Heart left ventricle (tissue), 13 donors: ENCODE results near the gene ACO1.

Experiments used
- POLR2A ChIP-seq, 2 donors: fragments of 450-650 bp; IDR thresholded peaks; one replicate each; pipeline ENCODE4 v1.6.1; 2017; ENCODE audit warnings: antibody characterized with exemption in 2 of 2, mild to moderate bottlenecking in 2 of 2, moderate library complexity in 2 of 2
- TF ChIP-seq, protein P1 (sequence below), 12 donors: fragments of 200-600 bp; sonication (generic) in 4 of 12; IDR thresholded peaks; one replicate each; pipeline versions ENCODE4 v1.5.0 to v1.8.0; 2018 to 2022; ENCODE audit warnings: antibody characterized with exemption in 12 of 12, mild to moderate bottlenecking in 5 of 12
- donor health status: ischemic (EF 13 %, LVEDD 7.1; RV severe dilation, severe dysfunction).
- donor health status: DM: no; HTN: yes; CAD: no.
- donor health status: DM: no; HTN: no; CAD: no.
- donor health status: ischemic (EF 25% LVEDD 6.9; RV normal size, moderate dysfunction).
- donor health status: ischemic (EF 25% LVEDD 5.7; RV mildly dilated, moderate dysfunction).
- donor health status: ischemic (EF 35%, LVEDD 5.7; RV mildly dilated, moderate dysfunction).
- donor health status: nonischemic (EF 11% LVEDD 7.7; RV severe dilation, severe dysfunction).
- donor health status: DM: yes; HTN: yes; CAD: no.
- donor health status: PGD.
- donor health status: ischemic (EF 29% LVEDD 5.4; RV normal size, mild dysfunction).
- donor health status: nonischemic (EF 23%, LVEDD 6.1; RV moderate dilation, normal function).

DNA sequence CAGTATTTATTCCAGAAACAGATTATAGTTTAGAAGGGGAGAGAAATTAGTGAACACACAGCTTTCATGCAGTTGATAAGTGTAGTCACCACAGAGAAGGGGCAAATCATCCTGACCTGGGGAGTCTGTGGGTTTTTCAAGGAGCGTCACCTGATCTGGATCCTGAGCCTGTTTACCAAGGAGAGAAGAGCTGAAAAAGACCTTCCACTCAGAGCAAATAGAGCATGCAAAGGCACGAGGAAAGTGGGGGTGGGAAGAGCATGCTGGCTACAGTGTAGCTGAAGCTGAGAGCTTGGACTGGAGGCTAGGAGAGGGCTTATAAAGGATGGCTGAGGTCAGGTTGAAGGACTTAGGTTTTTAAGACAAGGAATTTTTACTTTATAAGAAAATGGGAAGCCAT lies 30.4 kb downstream of the ACO1 start:
- no peak for TF ChIP-seq POLR2A (IDR thresholded peaks at IDR 0.05)
- TF ChIP-seq, protein P1, sequence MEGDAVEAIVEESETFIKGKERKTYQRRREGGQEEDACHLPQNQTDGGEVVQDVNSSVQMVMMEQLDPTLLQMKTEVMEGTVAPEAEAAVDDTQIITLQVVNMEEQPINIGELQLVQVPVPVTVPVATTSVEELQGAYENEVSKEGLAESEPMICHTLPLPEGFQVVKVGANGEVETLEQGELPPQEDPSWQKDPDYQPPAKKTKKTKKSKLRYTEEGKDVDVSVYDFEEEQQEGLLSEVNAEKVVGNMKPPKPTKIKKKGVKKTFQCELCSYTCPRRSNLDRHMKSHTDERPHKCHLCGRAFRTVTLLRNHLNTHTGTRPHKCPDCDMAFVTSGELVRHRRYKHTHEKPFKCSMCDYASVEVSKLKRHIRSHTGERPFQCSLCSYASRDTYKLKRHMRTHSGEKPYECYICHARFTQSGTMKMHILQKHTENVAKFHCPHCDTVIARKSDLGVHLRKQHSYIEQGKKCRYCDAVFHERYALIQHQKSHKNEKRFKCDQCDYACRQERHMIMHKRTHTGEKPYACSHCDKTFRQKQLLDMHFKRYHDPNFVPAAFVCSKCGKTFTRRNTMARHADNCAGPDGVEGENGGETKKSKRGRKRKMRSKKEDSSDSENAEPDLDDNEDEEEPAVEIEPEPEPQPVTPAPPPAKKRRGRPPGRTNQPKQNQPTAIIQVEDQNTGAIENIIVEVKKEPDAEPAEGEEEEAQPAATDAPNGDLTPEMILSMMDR (IDR thresholded peaks at IDR 0.05), result no peak
